Muscle of leg (tissue), 11 donors: ENCODE data around the gene TXNRD2. TPM values are rescaled to one million over a fixed set of nuclear protein-coding genes. Genes with fewer than 3 reads are reported as not detected.
A peak's percentile ranks its signal among the peaks of the same experiment; 100 is the strongest.
"Not testable (repeated sequence)": the region's sequence is repeated elsewhere in the genome, so short reads cannot be mapped to it uniquely, and the experiment has no call there.

Experiments
- DNase-seq: peaks from one replicate; pipeline ENCODE4 v3.0.0; 2013
- H3K27ac ChIP-seq: one replicate; pipeline ENCODE4 v1.5.1; 2013; ENCODE audit warnings: mild to moderate bottlenecking, low read length, control low read depth
- H3K27me3 ChIP-seq: one replicate; pipeline ENCODE4 v1.6.1; 2013; ENCODE audit warnings: low read length; ENCODE audit not compliant: control insufficient read depth, insufficient read depth
- H3K36me3 ChIP-seq: one replicate; pipeline ENCODE4 v1.6.1; 2013; ENCODE audit warnings: low read length; ENCODE audit not compliant: control insufficient read depth, insufficient read depth
- H3K4me1 ChIP-seq: one replicate; pipeline ENCODE4 v1.6.1; 2013; ENCODE audit warnings: low read length; ENCODE audit not compliant: control insufficient read depth, insufficient read depth
- H3K4me3 ChIP-seq: one replicate; pipeline ENCODE4 v1.5.1; 2013; ENCODE audit warnings: low read length, control low read depth
- H3K9me3 ChIP-seq: replicated peaks from 2 replicates; pipeline ENCODE4 v1.6.1; 2013; ENCODE audit warnings: low read depth, low read length; ENCODE audit not compliant: control insufficient read depth
- WGBS: methylation state at CpG from one replicate; pipeline ENCODE4 v1.1.5; 2013; ENCODE audit warnings: missing lambda C conversion rate; ENCODE audit not compliant: insufficient coverage; 5-methylcytosine and 5-hydroxymethylcytosine counted together
- polyA plus RNA-seq, 8 donors: library from polyadenylated mRNA; unstranded; fragments of 120-200 nt; gene quantifications; one replicate each; pipeline versions ENCODE4 v1.2.1 to v1.2.3, GENCODE V29; 2013; ENCODE audit warnings: inconsistent platforms in 1 of 8, low replicate concordance in 1 of 8; ENCODE audit not compliant: insufficient read length in 8 of 8, insufficient read depth in 1 of 8
- total RNA-seq: library from RNA; stranded (reverse); fragments of 120-200 nt; gene quantifications from one replicate; pipeline ENCODE4 v1.2.4, GENCODE V29; 2013

TXNRD2 gene
- total and polyA plus RNA-seq, 9 donors: 14.1 to 21.5 (median 17.9) TPM

DNA sequence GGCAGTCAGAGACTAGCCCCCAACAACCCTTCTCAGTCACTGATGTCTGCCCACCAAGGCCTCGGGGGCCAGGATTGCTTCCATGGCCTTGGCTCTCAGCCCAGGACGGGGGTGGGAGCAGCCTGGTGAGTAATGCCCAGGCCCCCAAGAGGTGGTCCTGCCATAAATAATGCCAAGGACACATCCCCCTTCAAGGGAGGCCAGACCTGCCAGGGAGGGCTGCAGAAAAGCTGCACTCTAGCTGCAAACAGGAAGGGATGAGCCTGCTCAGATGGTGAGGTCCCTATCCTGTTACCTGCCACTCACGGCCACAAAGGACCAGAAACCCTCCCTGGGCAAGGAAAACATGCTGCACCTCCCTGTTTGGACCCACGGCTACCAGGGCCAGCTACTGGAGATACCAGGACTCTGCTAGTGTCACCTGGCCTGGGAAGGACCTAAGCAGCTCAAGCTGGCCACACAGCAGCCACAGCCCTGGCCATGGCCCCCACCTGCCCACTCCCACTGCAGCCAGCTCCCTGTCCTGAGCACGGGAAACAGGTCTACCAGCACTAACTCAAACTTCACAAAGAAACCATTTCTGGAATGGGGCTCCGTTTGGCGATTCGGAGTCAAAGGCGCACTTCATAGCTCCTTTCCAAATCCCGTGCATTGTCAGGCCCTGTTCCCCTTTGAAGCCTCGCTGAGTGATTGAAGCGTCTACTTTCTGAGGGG lies 99.1 kb downstream of the TXNRD2 start:
- Histone ChIP-seq H3K9me3 (peaks cover 4% of the 10 kb centered on the region), H3K4me3 (no peak overlapping the region), H3K27ac (no peak overlapping the region), H3K36me3 (peaks cover 6% of the 10 kb centered on the region), H3K27me3 (no peaks in the 10 kb centered on the region), H3K4me1 (peaks cover 27% of the 10 kb centered on the region)
- DNase-seq: no peak
- WGBS: 56% methylated on average over 10 of the region's 12 CpGs

DNA sequence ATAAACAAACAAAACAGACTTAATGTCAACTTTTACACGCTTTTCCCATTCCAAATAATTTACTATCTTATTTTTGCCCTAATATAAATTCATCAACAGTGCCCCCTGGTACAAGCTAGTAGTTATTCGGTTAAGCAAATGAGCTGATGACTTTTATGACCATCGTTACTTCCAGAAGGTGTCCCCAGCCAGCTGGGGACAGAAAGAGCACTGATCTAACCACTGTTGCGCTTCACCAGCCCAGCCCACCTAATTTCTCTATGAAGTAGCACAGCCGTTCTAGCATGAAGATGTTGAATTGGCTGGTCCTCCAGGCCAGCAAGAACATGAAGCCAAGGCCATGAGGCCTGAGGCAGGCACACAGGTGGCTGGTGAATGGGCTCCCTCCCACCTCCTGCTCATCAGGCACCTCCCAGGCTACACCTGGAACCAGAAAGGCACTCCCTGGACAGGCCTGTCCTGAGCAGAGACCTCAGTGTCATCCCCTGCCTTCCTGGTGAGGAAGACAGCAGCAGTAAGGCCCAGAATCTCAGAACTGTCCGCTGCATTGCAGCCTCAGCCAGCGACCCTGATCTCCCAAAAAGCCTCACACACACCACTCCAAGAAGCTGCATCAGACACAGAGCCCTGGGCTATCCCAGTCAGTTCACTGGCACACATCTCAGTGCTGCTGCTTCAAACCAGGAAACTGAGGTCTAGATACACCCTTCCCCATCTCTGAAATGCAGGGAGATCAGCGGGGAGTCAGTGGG lies 99.8 kb downstream of the TXNRD2 start:
- H3K4me1 ChIP-seq: peaks cover 27% of the 10 kb centered on the region
- H3K9me3 ChIP-seq: no peaks in the 10 kb centered on the region
- WGBS: 73% methylated on average over 7 of the region's 8 CpGs
- no peak overlapping the region for H3K4me3 ChIP-seq
- no peak overlapping the region for H3K27ac ChIP-seq
- H3K27me3 ChIP-seq: no peaks in the 10 kb centered on the region
- DNase-seq: no peak
- H3K36me3 ChIP-seq: peaks cover under 1% of the 10 kb centered on the region

- H3K4me3 ChIP-seq: no peak overlapping the region
- H3K4me1 ChIP-seq: peaks cover 27% of the 10 kb centered on the region
- no CpG with 5 or more reads among the region's 6 CpGs for WGBS
- no peaks in the 10 kb centered on the region for H3K9me3 ChIP-seq
- no peak overlapping the region for H3K27ac ChIP-seq
- H3K36me3 ChIP-seq: no peaks in the 10 kb centered on the region
- DNase-seq: no peak
- no peaks in the 10 kb centered on the region for H3K27me3 ChIP-seq
These were observed 100.5 kb downstream of the TXNRD2 start for GRCh38 chr22:19840955-19841640.

- DNase-seq: no peak
- Histone ChIP-seq H3K27ac (no peak overlapping the region), H3K36me3 (no peaks in the 10 kb centered on the region), H3K4me1 (peaks cover 19% of the 10 kb centered on the region), H3K27me3 (no peaks in the 10 kb centered on the region), H3K4me3 (no peak overlapping the region), H3K9me3 (no peaks in the 10 kb centered on the region)
- WGBS: 100% methylated on average over 1 of the region's 4 CpGs
These were observed 101.6 kb downstream of the TXNRD2 start for GRCh38 chr22:19840059-19840458.

DNA sequence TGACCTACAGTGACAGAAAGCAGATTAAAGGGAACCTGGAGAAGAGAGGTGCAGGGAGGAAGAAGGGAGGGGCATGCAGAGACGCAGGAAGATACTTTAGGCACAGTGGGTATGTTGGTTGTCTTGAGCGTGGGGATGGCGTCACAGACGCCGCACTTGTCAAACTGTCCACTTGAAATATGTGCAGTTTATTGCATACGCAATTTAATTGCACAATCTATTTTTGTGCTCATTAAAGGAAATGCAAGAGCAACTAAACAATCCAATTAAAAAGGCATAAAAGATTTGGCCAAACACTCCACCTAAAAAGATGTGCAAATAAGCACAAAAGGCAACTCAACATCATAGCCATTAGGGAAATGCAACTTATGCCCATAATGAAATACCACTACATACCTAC lies 103.7 kb downstream of the TXNRD2 start:
- Histone ChIP-seq H3K36me3 (no peaks in the 10 kb centered on the region), H3K4me1 (no peaks in the 10 kb centered on the region), H3K27ac (no peak overlapping the region), H3K4me3 (no peak overlapping the region), H3K9me3 (no peaks in the 10 kb centered on the region), H3K27me3 (no peaks in the 10 kb centered on the region)
- WGBS: 83% methylated on average over 1 of the region's 6 CpGs
- no peak for DNase-seq

- no peaks in the 10 kb centered on the region for H3K9me3 ChIP-seq
- peak; percentile 37 for DNase-seq
- H3K27me3 ChIP-seq: no peaks in the 10 kb centered on the region
- no peak overlapping the region for H3K27ac ChIP-seq
- no peaks in the 10 kb centered on the region for H3K36me3 ChIP-seq
- no peaks in the 10 kb centered on the region for H3K4me1 ChIP-seq
- H3K4me3 ChIP-seq: no peak overlapping the region
These were observed 105.1 kb downstream of the TXNRD2 start for GRCh38 chr22:19836512-19836911.

- H3K27ac ChIP-seq: no peak overlapping the region
These were observed 107.0 kb downstream of the TXNRD2 start for GRCh38 chr22:19834599-19834998.

GRCh38 chr22:19833327-19833726 lies 108.3 kb downstream of the TXNRD2 start:
- not testable (repeated sequence) for H3K4me3 ChIP-seq, H3K27ac ChIP-seq, H3K4me1 ChIP-seq, DNase-seq, H3K9me3 ChIP-seq, H3K36me3 ChIP-seq, H3K27me3 ChIP-seq
- WGBS: 69% methylated on average over 3 of the region's 9 CpGs

More at GRCh38 chr22:19834599-19834998, 107.0 kb downstream of the TXNRD2 start:
- H3K4me3 ChIP-seq: no peak overlapping the region
- H3K9me3 ChIP-seq: no peaks in the 10 kb centered on the region
- H3K4me1 ChIP-seq: no peaks in the 10 kb centered on the region
- no peak for DNase-seq
- no peaks in the 10 kb centered on the region for H3K27me3 ChIP-seq
- no peaks in the 10 kb centered on the region for H3K36me3 ChIP-seq

DNA sequence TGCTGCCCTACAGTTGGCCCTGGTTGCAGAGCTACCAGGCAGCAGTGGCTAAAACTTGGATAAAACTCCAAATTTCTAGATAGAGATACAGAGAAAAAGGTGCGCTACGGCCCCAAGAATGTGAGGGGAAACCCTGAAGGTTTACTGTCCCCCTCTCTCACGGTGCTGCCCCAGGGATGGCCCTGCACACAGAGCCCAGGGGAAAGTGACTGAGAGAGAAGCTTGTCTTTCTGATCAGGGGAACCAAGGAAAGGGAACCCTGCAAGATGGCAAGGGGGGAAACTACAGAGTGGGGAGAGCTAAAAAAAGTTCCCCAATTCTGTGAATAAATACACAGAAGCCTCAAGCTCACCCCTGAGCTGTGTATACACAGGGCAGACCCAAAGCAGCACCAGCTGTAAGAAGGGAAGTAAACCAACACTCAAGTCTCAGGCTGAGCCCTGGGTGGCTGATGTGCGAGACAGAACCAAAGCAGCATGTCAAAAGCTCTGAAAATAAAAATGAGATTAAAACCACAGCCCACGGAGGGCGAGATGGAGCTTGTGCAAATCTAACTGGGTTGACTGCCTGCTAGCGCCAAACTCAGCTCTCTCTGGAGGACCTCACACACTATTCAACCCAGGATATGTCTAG lies 109.0 kb downstream of the TXNRD2 start:
- Histone ChIP-seq H3K4me1 (no peaks in the 10 kb centered on the region), H3K9me3 (no peaks in the 10 kb centered on the region), H3K27me3 (no peaks in the 10 kb centered on the region), H3K36me3 (no peaks in the 10 kb centered on the region), H3K4me3 (no peak overlapping the region), H3K27ac (no peak overlapping the region)
- 55% methylated on average over 2 of the region's 7 CpGs for WGBS
- DNase-seq: no peak

DNA sequence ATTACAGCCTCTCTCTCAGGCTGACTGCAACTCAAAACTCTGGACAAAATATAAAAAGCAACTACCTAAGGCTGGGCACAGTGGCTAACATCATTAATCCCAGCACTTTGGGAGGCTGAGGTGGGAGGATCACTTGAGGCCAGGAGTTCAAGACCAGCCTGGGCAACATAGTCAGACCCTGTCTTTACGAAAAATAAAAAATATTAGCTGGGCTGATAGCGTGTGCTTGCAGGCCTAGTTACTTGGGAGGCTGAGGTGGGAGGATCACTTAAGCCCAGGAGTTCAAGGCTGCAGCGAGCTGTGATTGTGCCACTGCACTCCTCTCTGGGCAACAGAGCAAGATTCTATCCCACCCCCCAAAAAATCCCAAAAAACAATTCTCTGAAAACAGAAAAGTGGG lies 109.6 kb downstream of the TXNRD2 start:
- not testable (repeated sequence) for H3K27me3 ChIP-seq, H3K27ac ChIP-seq, H3K4me3 ChIP-seq, DNase-seq, H3K9me3 ChIP-seq, H3K4me1 ChIP-seq, H3K36me3 ChIP-seq
- 90% methylated on average over 2 of the region's 3 CpGs for WGBS
